ENCODE results near the gene VPS11.

The VPS11 gene

DNA sequence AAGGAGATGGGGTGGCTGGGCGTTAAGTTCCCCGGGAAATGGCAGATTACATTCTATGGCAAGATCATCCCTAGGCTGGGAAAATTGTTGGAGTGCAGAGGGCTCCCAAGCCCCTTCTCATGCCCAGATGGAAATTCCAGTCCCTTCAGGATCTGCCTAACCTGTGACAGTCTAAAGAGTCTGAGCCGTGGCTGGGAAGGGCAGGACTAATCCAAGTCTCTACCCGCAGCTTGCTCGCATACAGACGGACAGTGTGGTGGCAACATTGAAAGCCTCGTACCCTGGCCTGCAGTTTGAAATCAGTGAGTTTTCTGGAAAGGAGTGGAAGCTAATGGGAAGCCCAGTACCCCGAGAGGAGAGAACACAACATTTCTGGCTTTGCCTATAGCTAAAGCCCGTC lies 20.8 kb downstream of the VPS11 start:
- no peak for DNase-seq (ENCODE audit: low read depth)
- no peak overlapping the region for H3K4me3 ChIP-seq (replicated peaks; ENCODE audit: low read depth, low read length)
- TF ChIP-seq, protein P1, sequence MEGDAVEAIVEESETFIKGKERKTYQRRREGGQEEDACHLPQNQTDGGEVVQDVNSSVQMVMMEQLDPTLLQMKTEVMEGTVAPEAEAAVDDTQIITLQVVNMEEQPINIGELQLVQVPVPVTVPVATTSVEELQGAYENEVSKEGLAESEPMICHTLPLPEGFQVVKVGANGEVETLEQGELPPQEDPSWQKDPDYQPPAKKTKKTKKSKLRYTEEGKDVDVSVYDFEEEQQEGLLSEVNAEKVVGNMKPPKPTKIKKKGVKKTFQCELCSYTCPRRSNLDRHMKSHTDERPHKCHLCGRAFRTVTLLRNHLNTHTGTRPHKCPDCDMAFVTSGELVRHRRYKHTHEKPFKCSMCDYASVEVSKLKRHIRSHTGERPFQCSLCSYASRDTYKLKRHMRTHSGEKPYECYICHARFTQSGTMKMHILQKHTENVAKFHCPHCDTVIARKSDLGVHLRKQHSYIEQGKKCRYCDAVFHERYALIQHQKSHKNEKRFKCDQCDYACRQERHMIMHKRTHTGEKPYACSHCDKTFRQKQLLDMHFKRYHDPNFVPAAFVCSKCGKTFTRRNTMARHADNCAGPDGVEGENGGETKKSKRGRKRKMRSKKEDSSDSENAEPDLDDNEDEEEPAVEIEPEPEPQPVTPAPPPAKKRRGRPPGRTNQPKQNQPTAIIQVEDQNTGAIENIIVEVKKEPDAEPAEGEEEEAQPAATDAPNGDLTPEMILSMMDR (IDR thresholded peaks at IDR 0.05; ENCODE audit: low read length, missing control alignments), result no peak

DNA sequence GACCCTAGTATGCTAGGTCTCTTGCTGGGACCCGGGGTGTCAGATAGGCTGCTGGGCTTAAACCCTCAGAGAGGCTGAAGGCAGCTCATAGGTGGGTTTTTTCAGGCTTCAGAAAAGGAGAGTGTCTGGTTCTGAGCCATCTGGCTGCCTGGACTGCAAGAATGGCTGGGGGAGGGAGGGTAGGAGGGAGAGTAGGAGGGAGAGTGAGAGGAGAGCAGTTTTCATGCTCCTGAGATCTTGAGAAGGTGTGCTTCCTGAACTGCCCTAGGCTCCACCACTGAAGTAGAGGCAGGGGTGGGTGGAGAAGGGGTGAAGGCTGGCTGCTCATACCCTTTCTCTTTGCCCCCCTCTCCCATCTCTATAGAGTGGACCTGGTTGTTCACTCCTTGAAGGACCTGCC lies 21.7 kb downstream of the VPS11 start:
- TF ChIP-seq, protein P1 (IDR thresholded peaks at IDR 0.05; ENCODE audit: low read length, missing control alignments), result no peak
- DNase-seq (ENCODE audit: low read depth), result no peak
- H3K4me3 ChIP-seq (replicated peaks; ENCODE audit: low read depth, low read length), result no peak overlapping the region

DNA sequence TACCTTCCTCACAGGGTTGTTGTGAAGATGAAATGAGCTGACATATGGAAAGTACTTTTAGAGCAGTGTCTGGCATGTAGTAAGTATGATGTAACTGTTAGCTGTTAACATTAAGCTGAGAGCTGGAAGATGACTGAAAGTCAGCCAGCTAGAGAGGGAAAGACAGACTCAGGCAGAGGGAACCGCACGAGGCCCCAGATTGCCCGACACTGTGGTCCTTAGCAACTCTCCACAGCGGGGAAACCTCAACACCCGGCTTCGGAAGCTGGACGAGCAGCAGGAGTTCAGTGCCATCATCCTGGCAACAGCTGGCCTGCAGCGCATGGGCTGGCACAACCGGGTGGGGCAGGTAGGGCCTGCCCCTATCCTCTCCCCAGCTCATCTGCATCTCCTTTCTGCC lies 23.6 kb downstream of the VPS11 start:
- TF ChIP-seq, protein P1 (IDR thresholded peaks at IDR 0.05; ENCODE audit: low read length, missing control alignments), result no peak
- no peak for DNase-seq (ENCODE audit: low read depth)
- no peak overlapping the region for H3K4me3 ChIP-seq (replicated peaks; ENCODE audit: low read depth, low read length)

DNA sequence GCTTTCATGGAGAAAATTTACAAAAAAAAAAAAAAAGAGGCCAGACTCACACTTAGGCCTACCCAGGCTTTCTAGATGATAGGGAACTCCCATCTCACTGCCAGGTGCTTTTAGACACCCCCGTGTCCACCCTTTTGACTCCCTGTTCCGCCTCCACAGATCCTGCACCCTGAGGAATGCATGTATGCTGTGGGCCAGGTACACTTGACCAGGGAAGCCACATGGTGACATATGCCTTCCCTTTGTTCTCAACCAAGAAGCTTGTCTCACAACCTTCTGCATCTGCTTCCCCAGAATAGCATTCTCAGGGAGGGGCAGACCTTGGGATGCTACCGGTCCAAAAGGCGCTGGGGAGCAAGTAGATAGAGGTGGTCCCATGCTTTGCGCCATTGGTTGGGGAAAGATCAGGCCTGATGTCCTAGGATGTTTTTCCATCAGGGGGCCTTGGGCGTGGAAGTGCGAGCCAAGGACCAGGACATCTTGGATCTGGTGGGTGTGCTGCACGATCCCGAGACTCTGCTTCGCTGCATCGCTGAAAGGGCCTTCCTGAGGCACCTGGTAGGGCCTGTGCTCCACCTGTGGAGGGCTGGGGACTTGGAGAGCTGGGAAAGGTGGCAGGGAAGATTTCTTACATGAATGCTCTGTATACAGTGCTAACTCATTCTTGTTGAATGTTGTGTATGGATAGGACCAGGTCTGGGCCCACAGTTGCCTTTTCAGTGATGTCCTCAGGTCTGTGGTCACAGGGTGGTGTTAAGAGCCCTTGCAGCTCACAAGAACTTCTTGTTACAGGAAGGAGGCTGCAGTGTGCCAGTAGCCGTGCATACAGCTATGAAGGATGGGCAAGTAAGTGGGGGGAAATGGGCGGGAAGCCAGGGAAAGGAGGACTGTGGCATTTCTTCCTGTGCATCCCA lies 24.6 kb downstream of the VPS11 start:
- H3K4me3 ChIP-seq (replicated peaks; ENCODE audit: low read depth, low read length), result no peak overlapping the region
- TF ChIP-seq, protein P1 (IDR thresholded peaks at IDR 0.05; ENCODE audit: low read length, missing control alignments), result no peak
- no peak for DNase-seq (ENCODE audit: low read depth)

DNA sequence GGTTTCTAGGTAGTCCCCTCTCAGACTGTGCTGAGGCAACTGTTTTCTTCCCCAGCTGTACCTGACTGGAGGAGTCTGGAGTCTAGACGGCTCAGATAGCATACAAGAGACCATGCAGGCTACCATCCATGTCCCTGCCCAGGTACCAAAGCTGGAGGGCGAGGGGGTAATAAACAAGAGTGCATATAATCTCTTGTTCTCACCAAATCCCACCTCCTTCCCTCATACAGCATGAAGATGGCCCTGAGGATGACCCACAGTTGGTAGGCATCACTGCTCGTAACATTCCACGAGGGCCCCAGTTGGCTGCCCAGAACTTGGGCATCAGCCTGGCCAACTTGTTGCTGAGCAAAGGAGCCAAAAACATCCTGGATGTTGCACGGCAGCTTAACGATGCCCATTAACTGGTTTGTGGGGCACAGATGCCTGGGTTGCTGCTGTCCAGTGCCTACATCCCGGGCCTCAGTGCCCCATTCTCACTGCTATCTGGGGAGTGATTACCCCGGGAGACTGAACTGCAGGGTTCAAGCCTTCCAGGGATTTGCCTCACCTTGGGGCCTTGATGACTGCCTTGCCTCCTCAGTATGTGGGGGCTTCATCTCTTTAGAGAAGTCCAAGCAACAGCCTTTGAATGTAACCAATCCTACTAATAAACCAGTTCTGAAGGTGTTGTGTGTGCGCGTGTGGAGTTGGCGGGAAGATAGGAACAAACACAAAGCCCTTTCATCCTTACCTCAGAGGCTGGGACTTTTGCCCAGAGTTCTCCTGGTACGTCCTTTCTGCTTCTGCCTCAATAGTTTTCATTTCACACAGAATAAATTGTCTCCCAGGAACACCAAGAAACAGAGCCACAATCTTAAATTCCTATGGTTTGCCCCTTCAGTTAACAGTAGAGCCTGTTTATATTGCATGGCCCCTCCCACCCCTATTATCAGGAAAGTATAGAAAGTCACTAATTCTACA lies 25.5 kb downstream of the VPS11 start:
- TF ChIP-seq, protein P1 (IDR thresholded peaks at IDR 0.05; ENCODE audit: low read length, missing control alignments), result no peak
- H3K4me3 ChIP-seq (replicated peaks; ENCODE audit: low read depth, low read length), result peak overlapping the region; percentile 73
- no peak for DNase-seq (ENCODE audit: low read depth)

DNA sequence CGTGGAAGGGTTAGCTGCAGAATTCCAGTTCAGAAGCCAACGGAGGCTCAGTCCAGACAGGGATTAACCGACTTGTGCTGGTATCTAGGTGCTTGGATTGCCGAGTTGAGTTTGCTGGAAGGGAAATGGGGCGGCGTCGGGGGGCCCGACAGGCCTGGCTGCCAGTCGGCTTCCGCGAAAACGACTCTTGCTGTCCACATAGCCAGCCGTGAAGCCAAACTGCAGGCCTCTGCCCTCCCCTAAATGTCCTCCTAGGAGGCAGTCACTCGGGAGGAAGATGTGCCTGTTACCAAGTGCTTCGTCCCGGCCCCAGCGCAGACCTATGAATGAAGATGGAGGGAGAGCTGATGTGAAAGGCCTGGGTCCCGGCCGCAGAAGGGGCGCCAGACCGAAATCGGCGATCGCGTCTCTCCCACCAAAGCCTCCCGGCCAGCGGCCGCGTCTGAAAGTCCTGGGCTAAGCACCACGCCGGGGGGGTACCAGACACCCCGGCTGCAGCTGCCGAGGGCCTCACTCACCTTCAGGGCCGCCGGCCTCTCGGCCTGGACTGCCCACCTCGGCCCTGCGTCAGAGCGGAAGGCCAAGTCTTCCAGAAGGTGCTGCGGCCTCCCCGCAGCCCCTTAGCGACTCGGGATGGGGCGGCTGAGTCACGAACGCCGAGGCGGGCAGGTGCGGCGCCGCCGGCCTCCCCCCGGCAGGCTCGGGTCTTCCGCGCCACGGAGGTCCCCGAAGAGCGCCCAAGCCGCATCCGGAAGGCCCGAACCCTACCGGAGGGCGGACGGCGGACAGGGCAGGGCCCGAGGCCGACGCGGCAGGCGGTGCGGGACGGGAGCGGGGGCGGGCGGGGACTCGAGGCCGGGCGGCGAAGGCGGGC lies 26.6 kb downstream of the VPS11 start:
- peak overlapping the region; percentile 73 for H3K4me3 ChIP-seq (replicated peaks; ENCODE audit: low read depth, low read length)
- TF ChIP-seq, protein P1 (IDR thresholded peaks at IDR 0.05; ENCODE audit: low read length, missing control alignments), result no peak
- DNase-seq (ENCODE audit: low read depth), result peak; percentile 45

Measured in fibroblast of pulmonary artery (primary cell).